Stimulated activated CD8-positive, alpha-beta memory T cell treated with anti-CD3 and anti-CD28 coated beads, Interleukin-4, amount 100 ng/mL, for 48 hours (primary cell): ENCODE measurements around the gene LPO.
A peak's percentile ranks its signal among the peaks of the same experiment; 100 is the strongest.

Experiments
- DNase-seq: peaks from one replicate; pipeline ENCODE4 v3.0.0-alpha.2; 2020

Gene LPO

GRCh38 chr17:58238147-58238634 lies at the start of gene LPO:
LPO (plus strand) TSS chr17:58238584; CDS start chr17:58242980, 4,396 bp downstream.
- DNase-seq = no peak

GRCh38 chr17:58189436-58190146 lies 48.8 kb upstream of the LPO start:
- DNase-seq = no peak

GRCh38 chr17:58191241-58191896 lies 47.0 kb upstream of the LPO start:
- no peak for DNase-seq

GRCh38 chr17:58192612-58193011 lies 45.8 kb upstream of the LPO start, which contains the start of gene EPX:
EPX (plus strand) TSS chr17:58192726; CDS start chr17:58192847, 121 bp downstream.
- no peak for DNase-seq

- no peak for DNase-seq
Observed at GRCh38 chr17:58193641-58194255, 44.6 kb upstream of the LPO start.

GRCh38 chr17:58195518-58196123 lies 42.8 kb upstream of the LPO start:
- no peak for DNase-seq

GRCh38 chr17:58196610-58197009 lies 41.8 kb upstream of the LPO start:
- no peak for DNase-seq

GRCh38 chr17:58200024-58200633 lies 38.3 kb upstream of the LPO start:
- peak; percentile 81 for DNase-seq

GRCh38 chr17:58202859-58203258 lies 35.5 kb upstream of the LPO start:
- DNase-seq = no peak

- DNase-seq = no peak
Observed at GRCh38 chr17:58204796-58205195, 33.6 kb upstream of the LPO start.

- no peak for DNase-seq
Observed at GRCh38 chr17:58205936-58206335, 32.4 kb upstream of the LPO start.

- DNase-seq = no peak
Observed at GRCh38 chr17:58207451-58207850, 30.9 kb upstream of the LPO start.

- no peak for DNase-seq
Observed at GRCh38 chr17:58208344-58208743, 30.0 kb upstream of the LPO start.

GRCh38 chr17:58210922-58211321 lies 27.5 kb upstream of the LPO start:
- no peak for DNase-seq

GRCh38 chr17:58215685-58216084 lies 22.7 kb upstream of the LPO start:
- no peak for DNase-seq

GRCh38 chr17:58217766-58218165 lies 20.6 kb upstream of the LPO start:
- no peak for DNase-seq

- peak; percentile 97 for DNase-seq
Observed at GRCh38 chr17:58219007-58219788, 19.2 kb upstream of the LPO start, which contains the start of gene MKS1. MKS1 (minus strand) TSS chr17:58219255; CDS start chr17:58219230, 25 bp downstream.

- no peak for DNase-seq
Observed at GRCh38 chr17:58219789-58220183, 18.6 kb upstream of the LPO start.

GRCh38 chr17:58224315-58224714 lies 14.1 kb upstream of the LPO start:
- DNase-seq = no peak

GRCh38 chr17:58227733-58228132 lies 10.7 kb upstream of the LPO start:
- DNase-seq = no peak

- DNase-seq = no peak
Observed at GRCh38 chr17:58228679-58229078, 9.7 kb upstream of the LPO start.

- no peak for DNase-seq
Observed at GRCh38 chr17:58229384-58229783, 9.0 kb upstream of the LPO start.
